K562 (cell line): ENCODE results near the gene CSF1R. TPM values are rescaled to one million over a fixed set of nuclear protein-coding genes. Genes with fewer than 3 reads are reported as not detected.
"Not testable (repeated sequence)": the region's sequence is repeated elsewhere in the genome, so short reads cannot be mapped to it uniquely, and the experiment has no call there.

Experiments
- ATAC-seq: fragments of 200-7000 bp; cut with Tn5 transposase; 3 replicates; pipeline ENCODE4 v1.9.1; 2020; ENCODE audit warnings: moderate library complexity
- BruUV-seq: library from RNA; stranded (reverse); fragments of 400-500 nt; replicated peaks from 2 replicates; lab custom pipeline; 2021; lab: Mats Ljungman, UMichigan
- CTCF ChIA-PET: fragments of 300-600 bp; formaldehyde crosslinking; extraction: SDS; loops from one replicate; lab custom pipeline; 2021; ENCODE audit warnings: low intra/inter-chr PET ratio; lab: Yijun Ruan, JAX
- POLR2A ChIA-PET: fragments of 300-600, 350-650 bp; sonication (Branson Sonifier 250); formaldehyde crosslinking; extraction: SDS; loops from one replicate; lab custom pipeline; 2021; ENCODE audit warnings: antibody characterized with exemption, inconsistent platforms; lab: Yijun Ruan, JAX
- DNase-seq, 4 experiments: peaks; one replicate each; pipeline versions ENCODE4 v3.0.0 to v3.0.0-alpha.2; 2011 to 2018; ENCODE audit warnings: low spot score in 3 of 4, mixed read lengths in 3 of 4; ENCODE audit errors: extremely low read depth in 1 of 4
- FAIRE-seq: peaks from 2 replicates; lab custom pipeline; 2011; peaks lifted over from hg19 to GRCh38; lab: Jason Lieb, UNC
- H2AFZ ChIP-seq: 2 replicates; pipeline ENCODE4 v1.6.0; 2011; ENCODE audit warnings: low read depth, low read length, control low read depth, inconsistent platforms
- H3K27ac ChIP-seq: fragments of 200-600 bp; 3 replicates; pipeline ENCODE4 v1.8.0; 2011; ENCODE audit warnings: low read depth, mild to moderate bottlenecking, control low read depth, inconsistent platforms, low read length, moderate library complexity, mixed read lengths; ENCODE audit errors: extremely low read depth
- H3K27me3 ChIP-seq, 2 experiments: fragments of 300-600 bp in 1 of 2; 2 replicates in 1 of 2; 3 replicates in 1 of 2; pipeline versions ENCODE4 v1.6.0 to v1.8.0; 2011; ENCODE audit warnings: inconsistent platforms in 2 of 2, low read length in 2 of 2, mild to moderate bottlenecking in 1 of 2, mixed read lengths in 1 of 2, moderate library complexity in 1 of 2; ENCODE audit not compliant: control insufficient read depth in 2 of 2, insufficient read depth in 2 of 2
- H3K36me3 ChIP-seq: fragments of 300-600 bp; 3 replicates; pipeline ENCODE4 v1.8.0; 2011; ENCODE audit warnings: mild to moderate bottlenecking, low read length, inconsistent platforms; ENCODE audit not compliant: control insufficient read depth, insufficient read depth
- H3K4me1 ChIP-seq, 2 experiments: fragments of 200-600 bp in 1 of 2; replicated peaks in 1 of 2; 2 replicates in 1 of 2; 3 replicates in 1 of 2; pipeline versions ENCODE4 v1.5.1 to v1.8.0; 2011; ENCODE audit warnings: inconsistent platforms in 2 of 2, low read length in 2 of 2, mild to moderate bottlenecking in 1 of 2, mixed read lengths in 1 of 2, moderate library complexity in 1 of 2; ENCODE audit not compliant: control insufficient read depth in 2 of 2, insufficient read depth in 2 of 2
- H3K4me2 ChIP-seq: 2 replicates; pipeline ENCODE4 v1.6.1; 2011; ENCODE audit warnings: low read length, control low read depth, inconsistent platforms, mixed read lengths; ENCODE audit not compliant: insufficient read depth
- H3K4me3 ChIP-seq: fragments of 200-600 bp; sonication (generic), shearing (Covaris generic); 2 replicates; pipeline ENCODE4 v1.5.1; 2016; ENCODE audit warnings: control low read depth, inconsistent platforms
- H3K79me2 ChIP-seq: fragments of 200-600 bp; 3 replicates; pipeline ENCODE4 v1.8.0; 2011; ENCODE audit warnings: low read length, inconsistent platforms; ENCODE audit not compliant: control insufficient read depth, insufficient read depth
- H3K9ac ChIP-seq, 2 experiments: 2 replicates each; pipeline versions ENCODE4 v1.6.0 to v1.6.1; 2011; ENCODE audit warnings: low read depth in 2 of 2, low read length in 2 of 2, control low read depth in 1 of 2, inconsistent platforms in 1 of 2, mild to moderate bottlenecking in 1 of 2, mixed read lengths in 1 of 2; ENCODE audit not compliant: insufficient read depth in 1 of 2
- H3K9me1 ChIP-seq: one replicate; pipeline ENCODE4 v1.6.0; 2011; ENCODE audit warnings: inconsistent platforms, mild to moderate bottlenecking, low read length, moderate library complexity; ENCODE audit not compliant: control insufficient read depth, insufficient read depth
- H3K9me3 ChIP-seq: replicated peaks from 2 replicates; pipeline ENCODE4 v1.5.1; 2011; ENCODE audit warnings: low read depth, low read length, inconsistent platforms; ENCODE audit not compliant: control insufficient read depth, insufficient read depth
- H4K20me1 ChIP-seq: replicated peaks from 2 replicates; pipeline ENCODE4 v1.6.1; 2011; ENCODE audit warnings: low read length, inconsistent platforms, mixed read lengths; ENCODE audit not compliant: control insufficient read depth, insufficient read depth
- ARID1B ChIP-seq: fragments of 450-650 bp; IDR thresholded peaks from 2 replicates; pipeline ENCODE4 v1.6.1; 2016; ENCODE audit warnings: antibody characterized with exemption, mild to moderate bottlenecking, inconsistent platforms
- CBFA2T2 ChIP-seq: fragments of 450-650 bp; conservative IDR thresholded peaks from 2 replicates; pipeline ENCODE4 v1.6.1; 2017; ENCODE audit warnings: mild to moderate bottlenecking
- CBFA2T3 ChIP-seq: fragments of 450-650 bp; IDR thresholded peaks from 2 replicates; pipeline ENCODE4 v1.6.1; 2017
- DPF2 ChIP-seq: fragments of 450-650 bp; IDR thresholded peaks from 2 replicates; pipeline ENCODE4 v1.6.1; 2016
- KDM1A ChIP-seq, 2 experiments: fragments of 450-650 bp; IDR thresholded peaks; 2 replicates each; pipeline ENCODE4 v1.6.1; 2016; ENCODE audit warnings: mild to moderate bottlenecking in 2 of 2
- KLF16 ChIP-seq: IDR thresholded peaks from 2 replicates; pipeline ENCODE4 v1.6.1; 2016; ENCODE audit warnings: antibody characterized with exemption
- MTA2 ChIP-seq: fragments of 450-650 bp; IDR thresholded peaks from 2 replicates; pipeline ENCODE4 v1.6.1; 2016; ENCODE audit warnings: low read depth
- NCOR1 ChIP-seq: fragments of 450-650 bp; IDR thresholded peaks from 2 replicates; pipeline ENCODE4 v1.6.1; 2016; ENCODE audit warnings: mild to moderate bottlenecking, moderate library complexity
- NFIC ChIP-seq: fragments of 450-650 bp; IDR thresholded peaks from 2 replicates; pipeline ENCODE4 v1.6.1; 2017; ENCODE audit warnings: mild to moderate bottlenecking, inconsistent platforms
- RCOR1 ChIP-seq, 2 experiments: IDR thresholded peaks; 2 replicates each; pipeline ENCODE4 v1.6.1; 2012; ENCODE audit warnings: low read depth in 2 of 2, low read length in 2 of 2, borderline replicate concordance in 1 of 2, improper control_type of control experiment in 1 of 2
- SMARCA4 ChIP-seq: fragments of 450-650 bp; IDR thresholded peaks from 2 replicates; pipeline ENCODE4 v1.6.1; 2016
- SOX6 ChIP-seq: fragments of 450-650 bp; IDR thresholded peaks from 2 replicates; pipeline ENCODE4 v1.6.1; 2014; ENCODE audit warnings: mild to moderate bottlenecking
- TAL1 ChIP-seq: fragments of 450-650 bp; IDR thresholded peaks from 2 replicates; pipeline ENCODE4 v1.6.1; 2016; ENCODE audit warnings: mild to moderate bottlenecking
- TCF3 ChIP-seq: sonication (generic); formaldehyde crosslinking; IDR thresholded peaks from 2 replicates; pipeline ENCODE4 v1.4.0; 2020; ENCODE audit warnings: mild to moderate bottlenecking, missing genetic modification reagents
- TEAD4 ChIP-seq, 2 experiments: sonication (generic) in 1 of 2; formaldehyde crosslinking in 1 of 2; IDR thresholded peaks; 2 replicates each; pipeline versions ENCODE4 v1.6.1 to v1.8.0; 2012 to 2022; ENCODE audit warnings: borderline replicate concordance in 1 of 2, inconsistent platforms in 1 of 2, low read length in 1 of 2, mild to moderate bottlenecking in 1 of 2, missing genetic modification reagents in 1 of 2
- ZEB2 ChIP-seq: fragments of 450-650 bp; IDR thresholded peaks from 2 replicates; pipeline ENCODE4 v1.6.1; 2016
- WGBS: fragments of 100-300 bp; shearing (Covaris generic); methylation state at CpG from one replicate; pipeline ENCODE4 v1.1.6; 2016; ENCODE audit warnings: low coverage, mixed read lengths; ENCODE audit not compliant: insufficient coverage; ENCODE audit errors: missing lambda C conversion rate; 5-methylcytosine and 5-hydroxymethylcytosine counted together
- in situ Hi-C: fragments of 300-500 bp; cut with MboI; formaldehyde crosslinking; loops from 4 replicates; pipeline ENCODE4 v1.15.0; 2018; ENCODE audit warnings: inconsistent platforms, mixed read lengths
- intact Hi-C: fragments of 100-400 bp; cut with micrococcal nuclease; formaldehyde crosslinking; loops from 2 replicates; pipeline ENCODE4 v1.14.2; 2022
- polyA plus RNA-seq, 8 experiments: library from polyadenylated mRNA; depleted of rRNA in 4 of 8; stranded (reverse) in 5 of 8; unstranded in 3 of 8; fragments of >200 nt; fragmentation: Nextera tagmentation in 2 of 8; fragmentation: Illumina TruSeq in 1 of 8; extraction: Ambion mirVana in 2 of 8; extraction: Trizol in 1 of 8; gene quantifications; 2 replicates each; pipeline versions ENCODE4 v1.2.1 to v1.2.3, GENCODE V29; 2011 to 2014; ENCODE audit warnings: inconsistent platforms in 1 of 8, missing spikeins in 1 of 8
- total RNA-seq, 7 experiments: library from RNA; depleted of rRNA in 6 of 7; stranded (reverse); fragments of >200 nt in 6 of 7; fragmentation: Illumina TruSeq in 2 of 7; extraction: Trizol in 2 of 7; gene quantifications; 2 replicates each; pipeline versions ENCODE4 v1.2.1 to v1.2.3, GENCODE V29; 2011 to 2021; ENCODE audit warnings: low replicate concordance in 1 of 7
- TF ChIP-seq, protein P1 (sequence below): fragments of 450-650 bp; IDR thresholded peaks from 2 replicates; pipeline ENCODE4 v1.6.1; 2018; ENCODE audit not compliant: partially characterized antibody

CSF1R gene
- total and polyA plus RNA-seq, 9 of the 15 experiments (the other 6 are each of a cell fraction or from before 2014, with no cell fraction given) = 0.03 to 0.64 (median 0.20) TPM; not detected in 6

DNA sequence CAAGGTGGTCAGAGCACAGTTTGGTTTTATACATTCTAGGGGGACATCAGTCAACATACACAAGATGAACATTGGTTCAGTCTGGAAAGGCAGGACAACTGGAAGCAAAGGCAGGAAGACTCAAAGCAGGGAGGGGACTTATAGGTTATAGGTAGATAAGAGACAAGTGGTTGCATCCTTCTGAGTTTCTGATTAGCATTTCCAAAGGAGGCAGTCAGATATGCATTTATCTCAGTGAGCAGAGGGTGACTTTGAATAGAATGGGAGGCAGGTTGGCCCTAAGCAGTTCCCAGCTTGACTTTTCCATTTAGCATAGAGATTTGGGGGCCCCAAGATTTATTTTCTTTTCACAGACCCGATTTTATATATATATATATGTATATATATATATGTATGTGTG is 58.3 kb downstream of the CSF1R start:
- H3K27ac ChIP-seq = 0 out of 3 replicates have a peak overlapping the region, but pooled peaks have one; percentile 12
- peaks cover 94% of the 10 kb centered on the region for H3K36me3 ChIP-seq
- H4K20me1 ChIP-seq; H3K79me2 ChIP-seq; H3K4me2 ChIP-seq; H3K4me3 ChIP-seq; BruUV-seq; H3K27me3 ChIP-seq; H3K9me3 ChIP-seq; in situ Hi-C loops; FAIRE-seq; H3K9ac ChIP-seq; H2AFZ ChIP-seq; CTCF ChIA-PET; ATAC-seq; H3K9me1 ChIP-seq; TF ChIP-seq TEAD4 (CRISPR knock-in tag; IDR thresholded peaks at IDR 0.05; ENCODE audit: borderline replicate concordance): not testable (repeated sequence)
- WGBS = 14% methylated on average over 1 of the region's 1 CpG
- H3K4me1 ChIP-seq = peaks cover 15 to 23% of the 10 kb centered on the region in 2 experiments; a peak in 4 of 5 replicates
- POLR2A ChIA-PET = interaction anchor here (0.9 to 1.7 kb wide), 4 partner anchors 13 to 25 kb away, joined by 3 to 6 read pairs (median 3); no protein-coding TSS in a partner anchor
- intact Hi-C loops = loop anchor here (10.0 kb wide), 2 partner anchors 87 to 327 kb away; partner anchors contain the start of gene TCOF1
- DNase-seq = peak in 1 of 4 experiments; percentile 48
- 0 out of 2 replicates have a peak, but pooled peaks have one; percentile 44 for TF ChIP-seq NFIC
- TF ChIP-seq CBFA2T2 = peak; percentile 85
- peak; percentile 66; the same call in 1 of the 2 replicates for TF ChIP-seq NCOR1
- peak; percentile 48; the same call in 1 of the 2 replicates for TF ChIP-seq ZEB2
- peak; percentile 32; the same call in 1 of the 2 replicates for TF ChIP-seq KLF16
- TF ChIP-seq KDM1A (IDR thresholded peaks at IDR 0.05) = peak; percentile 21 to 60; a peak in 2 of 4 replicates
- TF ChIP-seq DPF2 = 0 out of 2 replicates have a peak, but pooled peaks have one; percentile 30
- peak; percentile 92 for TF ChIP-seq CBFA2T3
- peak; percentile 77 for TF ChIP-seq TAL1
- TF ChIP-seq TEAD4 (IDR thresholded peaks at IDR 0.05; ENCODE audit: low read length) = peak; percentile 69
- TF ChIP-seq, protein P1, sequence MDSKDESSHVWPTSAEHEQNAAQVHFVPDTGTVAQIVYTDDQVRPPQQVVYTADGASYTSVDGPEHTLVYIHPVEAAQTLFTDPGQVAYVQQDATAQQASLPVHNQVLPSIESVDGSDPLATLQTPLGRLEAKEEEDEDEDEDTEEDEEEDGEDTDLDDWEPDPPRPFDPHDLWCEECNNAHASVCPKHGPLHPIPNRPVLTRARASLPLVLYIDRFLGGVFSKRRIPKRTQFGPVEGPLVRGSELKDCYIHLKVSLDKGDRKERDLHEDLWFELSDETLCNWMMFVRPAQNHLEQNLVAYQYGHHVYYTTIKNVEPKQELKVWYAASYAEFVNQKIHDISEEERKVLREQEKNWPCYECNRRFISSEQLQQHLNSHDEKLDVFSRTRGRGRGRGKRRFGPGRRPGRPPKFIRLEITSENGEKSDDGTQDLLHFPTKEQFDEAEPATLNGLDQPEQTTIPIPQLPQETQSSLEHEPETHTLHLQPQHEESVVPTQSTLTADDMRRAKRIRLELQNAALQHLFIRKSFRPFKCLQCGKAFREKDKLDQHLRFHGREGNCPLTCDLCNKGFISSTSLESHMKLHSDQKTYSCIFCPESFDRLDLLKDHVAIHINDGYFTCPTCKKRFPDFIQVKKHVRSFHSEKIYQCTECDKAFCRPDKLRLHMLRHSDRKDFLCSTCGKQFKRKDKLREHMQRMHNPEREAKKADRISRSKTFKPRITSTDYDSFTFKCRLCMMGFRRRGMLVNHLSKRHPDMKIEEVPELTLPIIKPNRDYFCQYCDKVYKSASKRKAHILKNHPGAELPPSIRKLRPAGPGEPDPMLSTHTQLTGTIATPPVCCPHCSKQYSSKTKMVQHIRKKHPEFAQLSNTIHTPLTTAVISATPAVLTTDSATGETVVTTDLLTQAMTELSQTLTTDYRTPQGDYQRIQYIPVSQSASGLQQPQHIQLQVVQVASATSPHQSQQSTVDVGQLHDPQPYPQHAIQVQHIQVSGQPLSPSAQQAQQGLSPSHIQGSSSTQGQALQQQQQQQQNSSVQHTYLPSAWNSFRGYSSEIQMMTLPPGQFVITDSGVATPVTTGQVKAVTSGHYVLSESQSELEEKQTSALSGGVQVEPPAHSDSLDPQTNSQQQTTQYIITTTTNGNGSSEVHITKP = peak; percentile 32
- peak; percentile 78 for TF ChIP-seq ARID1B
- TF ChIP-seq SOX6 = 0 out of 2 replicates have a peak, but pooled peaks have one; percentile 15
- TF ChIP-seq SMARCA4 = 0 out of 2 replicates have a peak, but pooled peaks have one; percentile 44
- TF ChIP-seq MTA2 = peak; percentile 32; the same call in 1 of the 2 replicates
- peak; percentile 79 for TF ChIP-seq TCF3
- 0 out of 4 replicates have a peak, but pooled peaks of 1 of the 2 experiments have one; percentile 12 for TF ChIP-seq RCOR1 (IDR thresholded peaks at IDR 0.05; ENCODE audit: borderline replicate concordance in 1 of 2, low read depth in 2 of 2, low read length in 2 of 2)
